A673 (cell line): Measurements from ENCODE around the gene RGR. TPM values are rescaled to one million over a fixed set of nuclear protein-coding genes. Genes with fewer than 3 reads are reported as not detected.

Experiments used
- BruUV-seq: library from RNA; stranded (reverse); fragments of 400-500 nt; replicated peaks from 2 replicates; lab custom pipeline; 2021; lab: Mats Ljungman, UMichigan
- CTCF ChIA-PET: fragments of 300-600 bp; sonication (Branson Sonifier 250); formaldehyde crosslinking; loops from one replicate; lab custom pipeline; 2022; ENCODE audit warnings: antibody characterized with exemption; lab: Charles Lee
- POLR2A ChIA-PET: fragments of 300-600 bp; sonication (Branson Sonifier 250); formaldehyde crosslinking; loops from one replicate; lab custom pipeline; 2022; ENCODE audit warnings: antibody characterized with exemption; ENCODE audit not compliant: low non-redundant PET; lab: Charles Lee
- DNase-seq: peaks from one replicate; pipeline ENCODE4 v3.0.0-alpha.2; 2015; ENCODE audit warnings: low spot score
- H3K27ac ChIP-seq: fragments of 200-600 bp; sonication (generic); 2 replicates; pipeline ENCODE4 v1.5.1; 2016; ENCODE audit warnings: mixed run types, low read depth, mild to moderate bottlenecking, mixed read lengths, antibody characterized with exemption, low read length; ENCODE audit not compliant: poor library complexity, severe bottlenecking
- H3K27me3 ChIP-seq: fragments of 200-600 bp; sonication (generic); replicated peaks from 2 replicates; pipeline ENCODE4 v1.6.1; 2017; ENCODE audit warnings: mixed run types, low read depth, mild to moderate bottlenecking, mixed read lengths, antibody characterized with exemption, low read length; ENCODE audit not compliant: insufficient read depth, poor library complexity
- H3K36me3 ChIP-seq: fragments of 200-600 bp; sonication (generic); 2 replicates; pipeline ENCODE4 v1.6.1; 2016; ENCODE audit warnings: mixed run types, mild to moderate bottlenecking, mixed read lengths, antibody characterized with exemption, low read length; ENCODE audit not compliant: insufficient read depth, poor library complexity, severe bottlenecking
- H3K4me1 ChIP-seq: fragments of 200-600 bp; sonication (generic); 2 replicates; pipeline ENCODE4 v1.6.1; 2017; ENCODE audit warnings: mixed run types, mild to moderate bottlenecking, mixed read lengths, antibody characterized with exemption, low read length; ENCODE audit not compliant: insufficient read depth, poor library complexity, severe bottlenecking
- H3K4me3 ChIP-seq: fragments of 200-600 bp; sonication (generic); 2 replicates; pipeline ENCODE4 v1.5.1; 2016; ENCODE audit warnings: low read depth, mixed run types, mild to moderate bottlenecking, mixed read lengths, low read length; ENCODE audit not compliant: poor library complexity, severe bottlenecking
- H3K9me3 ChIP-seq: fragments of 200-600 bp; sonication (generic); 2 replicates; pipeline ENCODE4 v1.6.1; 2016; ENCODE audit warnings: mixed run types, low read depth, mild to moderate bottlenecking, mixed read lengths, antibody characterized with exemption, low read length; ENCODE audit not compliant: poor library complexity, severe bottlenecking
- EZH2 ChIP-seq: fragments of 200-600 bp; sonication (generic); IDR thresholded peaks from 2 replicates; pipeline ENCODE4 v1.6.1; 2017; ENCODE audit warnings: borderline replicate concordance, low read depth, mild to moderate bottlenecking, mixed read lengths, antibody characterized with exemption, low read length; ENCODE audit not compliant: poor library complexity, severe bottlenecking
- intact Hi-C: fragments of 100-400 bp; cut with micrococcal nuclease; formaldehyde crosslinking; loops from one replicate; pipeline ENCODE4 v1.10.0; 2022; ENCODE audit not compliant: unreplicated experiment
- total RNA-seq: library from RNA; stranded (reverse); gene quantifications from 2 replicates; pipeline ENCODE4 v1.2.3, GENCODE V29; 2021
- TF ChIP-seq, protein P1 (sequence below): fragments of 300-800, 200-600 bp; sonication (generic); conservative IDR thresholded peaks from 2 replicates; pipeline ENCODE4 v1.5.1; 2017; ENCODE audit warnings: low read depth, mild to moderate bottlenecking, antibody characterized with exemption, low read length, moderate library complexity, mixed read lengths

RGR gene
- total RNA-seq, 1 experiment from 2014 or later, result not detected

DNA sequence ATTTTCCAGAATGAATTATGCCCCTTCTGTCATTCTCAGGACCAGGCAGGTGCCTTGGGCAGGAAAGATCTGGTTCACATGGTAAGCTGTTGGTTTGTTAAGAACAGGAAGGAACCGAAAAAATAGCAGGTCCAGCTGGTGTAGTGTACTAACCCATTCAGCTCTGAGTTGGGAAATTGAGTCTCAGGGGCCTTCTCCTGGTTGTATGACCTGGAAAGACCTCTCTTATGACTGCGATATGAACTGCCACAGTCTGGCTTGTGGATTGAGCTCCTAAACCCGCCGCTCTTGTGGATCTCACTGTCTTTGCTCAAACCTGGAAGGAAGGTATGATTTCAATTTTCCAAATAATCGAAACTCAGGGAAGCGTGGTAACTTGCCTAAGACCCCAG, 8.1 kb upstream of the RGR start:
- ChIA-PET CTCF (no interaction called here), POLR2A (no interaction called here)
- H3K9me3 ChIP-seq, result no peaks in the 10 kb centered on the region
- no peaks in the 10 kb centered on the region for H3K4me1 ChIP-seq
- H3K4me3 ChIP-seq, result no peak overlapping the region
- intact Hi-C loops, result no loop called here
- DNase-seq, result no peak
- H3K27me3 ChIP-seq, result peaks cover 28% of the 10 kb centered on the region
- H3K27ac ChIP-seq, result no peak overlapping the region
- BruUV-seq, result no TSS peak
- TF ChIP-seq EZH2, result no peak
- TF ChIP-seq, protein P1, sequence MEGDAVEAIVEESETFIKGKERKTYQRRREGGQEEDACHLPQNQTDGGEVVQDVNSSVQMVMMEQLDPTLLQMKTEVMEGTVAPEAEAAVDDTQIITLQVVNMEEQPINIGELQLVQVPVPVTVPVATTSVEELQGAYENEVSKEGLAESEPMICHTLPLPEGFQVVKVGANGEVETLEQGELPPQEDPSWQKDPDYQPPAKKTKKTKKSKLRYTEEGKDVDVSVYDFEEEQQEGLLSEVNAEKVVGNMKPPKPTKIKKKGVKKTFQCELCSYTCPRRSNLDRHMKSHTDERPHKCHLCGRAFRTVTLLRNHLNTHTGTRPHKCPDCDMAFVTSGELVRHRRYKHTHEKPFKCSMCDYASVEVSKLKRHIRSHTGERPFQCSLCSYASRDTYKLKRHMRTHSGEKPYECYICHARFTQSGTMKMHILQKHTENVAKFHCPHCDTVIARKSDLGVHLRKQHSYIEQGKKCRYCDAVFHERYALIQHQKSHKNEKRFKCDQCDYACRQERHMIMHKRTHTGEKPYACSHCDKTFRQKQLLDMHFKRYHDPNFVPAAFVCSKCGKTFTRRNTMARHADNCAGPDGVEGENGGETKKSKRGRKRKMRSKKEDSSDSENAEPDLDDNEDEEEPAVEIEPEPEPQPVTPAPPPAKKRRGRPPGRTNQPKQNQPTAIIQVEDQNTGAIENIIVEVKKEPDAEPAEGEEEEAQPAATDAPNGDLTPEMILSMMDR, result no peak
- H3K36me3 ChIP-seq, result no peaks in the 10 kb centered on the region

DNA sequence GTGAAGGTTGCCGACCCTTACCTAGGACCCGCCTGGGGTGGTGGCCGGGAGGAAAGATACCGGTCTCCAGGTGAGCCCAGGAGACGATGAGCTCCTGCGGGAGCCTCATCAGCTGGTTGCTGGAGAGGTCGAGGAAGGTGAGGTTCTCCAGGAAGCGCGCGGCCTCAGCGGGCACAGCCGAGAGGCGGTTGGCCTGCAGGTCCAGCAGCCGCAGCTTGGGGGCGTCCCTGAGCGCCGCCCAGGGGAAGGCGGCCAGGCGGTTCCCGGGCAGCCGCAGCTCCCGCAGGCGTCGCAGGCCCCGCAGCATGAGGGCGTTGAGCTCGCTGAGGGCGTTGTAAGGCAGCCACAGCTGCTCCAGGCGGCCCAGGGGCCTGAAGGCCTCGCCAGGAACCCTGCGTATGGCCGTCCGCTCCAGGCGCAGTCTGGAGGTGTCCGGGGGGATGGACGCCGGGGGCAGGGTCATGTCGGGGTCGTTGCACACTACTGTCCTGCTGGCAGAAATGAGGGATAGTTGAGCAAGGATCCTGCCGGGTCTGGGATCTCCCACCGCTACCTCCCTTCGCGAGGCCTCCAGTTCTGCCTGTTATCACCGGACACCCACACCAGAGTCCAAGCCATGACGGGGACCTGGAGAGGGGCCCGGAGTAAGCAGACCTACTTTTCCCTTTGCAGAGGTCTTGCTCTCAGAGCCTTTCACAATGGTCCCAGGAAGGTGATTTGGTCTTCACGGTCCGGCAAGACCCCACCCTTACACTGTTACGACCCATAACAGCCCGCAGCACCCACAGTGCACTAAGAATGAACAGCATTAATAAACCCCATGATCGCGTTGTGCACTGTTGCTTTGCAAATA, 7.4 kb upstream of the RGR start:
- intact Hi-C loops, result no loop called here
- H3K36me3 ChIP-seq, result no peaks in the 10 kb centered on the region
- CTCF ChIA-PET, result no interaction called here
- H3K4me1 ChIP-seq, result no peaks in the 10 kb centered on the region
- POLR2A ChIA-PET, result no interaction called here
- no peak overlapping the region for H3K4me3 ChIP-seq
- no peak for TF ChIP-seq EZH2
- TF ChIP-seq, protein P1, result peak; percentile 27; the same call in 1 of the 2 replicates
- peaks cover 24% of the 10 kb centered on the region for H3K27me3 ChIP-seq
- no peak overlapping the region for H3K27ac ChIP-seq
- no TSS peak for BruUV-seq
- no peak for DNase-seq
- no peaks in the 10 kb centered on the region for H3K9me3 ChIP-seq

DNA sequence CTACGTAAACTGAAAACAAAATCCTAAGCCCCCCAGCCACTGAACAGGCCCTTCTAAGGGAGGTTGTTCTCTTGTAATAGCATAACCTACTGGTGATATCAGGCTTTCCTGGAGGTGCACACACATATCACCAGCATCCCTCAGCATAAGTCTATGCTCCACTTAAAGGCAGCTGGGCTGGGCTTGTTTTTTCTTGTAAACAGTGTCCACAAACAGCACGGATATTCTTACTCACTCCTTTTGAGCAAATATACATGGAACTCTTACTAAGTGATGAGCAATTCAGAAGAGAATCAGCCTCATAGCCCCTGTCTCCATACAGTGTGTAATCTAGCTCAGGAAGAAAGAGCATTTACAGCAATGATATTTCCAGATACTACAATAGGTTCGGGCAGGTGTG, 5.9 kb upstream of the RGR start:
- CTCF ChIA-PET, result no interaction called here
- peaks cover 15% of the 10 kb centered on the region for H3K27me3 ChIP-seq

More for the DNA sequence above, 5.9 kb upstream of the RGR start:
- Histone ChIP-seq H3K27ac (no peak overlapping the region), H3K4me3 (no peak overlapping the region), H3K36me3 (no peaks in the 10 kb centered on the region), H3K9me3 (no peaks in the 10 kb centered on the region), H3K4me1 (no peaks in the 10 kb centered on the region)
- POLR2A ChIA-PET, result no interaction called here
- TF ChIP-seq EZH2, result no peak
- TF ChIP-seq, protein P1, result no peak
- intact Hi-C loops, result no loop called here
- DNase-seq, result no peak
- BruUV-seq, result no TSS peak
